Measurements from ENCODE around the gene PLEKHA5. TPM values are rescaled to one million over a fixed set of nuclear protein-coding genes. Genes with fewer than 3 reads are reported as not detected.
"Not testable (repeated sequence)": the region's sequence is repeated elsewhere in the genome, so short reads cannot be mapped to it uniquely, and the experiment has no call there.

Gene PLEKHA5
- polyA plus RNA-seq, 1 donor (not counting 4 experiments of a cell fraction or from before 2014, with no cell fraction given) = 21.7 TPM

DNA sequence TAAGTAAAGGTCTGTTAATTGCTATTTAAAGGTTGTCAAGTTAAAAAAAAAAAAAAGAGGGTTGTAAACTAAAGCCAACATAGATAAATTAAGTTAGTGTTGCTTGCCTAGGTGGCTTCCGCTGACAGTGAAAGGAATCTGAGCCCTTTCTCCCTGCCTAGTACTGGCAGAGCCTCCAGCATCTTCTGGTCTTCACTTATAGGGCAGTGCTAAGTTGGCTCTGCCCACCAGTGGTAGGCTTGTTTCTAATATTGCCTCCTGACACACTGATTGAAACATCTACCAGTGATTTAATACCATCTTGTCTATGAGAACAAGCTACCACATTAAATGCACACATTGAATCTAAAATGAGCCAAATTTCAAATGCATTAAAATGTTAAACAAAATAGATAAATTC lies 39.7 kb downstream of the PLEKHA5 start:
- Histone ChIP-seq H3K4me2 (ENCODE audit: control insufficient read depth, extremely low read depth, insufficient read depth, low read depth, low read length) (no peak overlapping the region), H3K9me3 (ENCODE audit: control insufficient read depth, low read depth, low read length) (no peaks in the 10 kb centered on the region), H3K9me1 (ENCODE audit: control insufficient read depth, extremely low read depth, insufficient read depth, low read length) (no peaks in the 10 kb centered on the region), H3K79me2 (ENCODE audit: control insufficient read depth, insufficient read depth, low read length) (peaks cover 69% of the 10 kb centered on the region), H3K27ac (ENCODE audit: control insufficient read depth, insufficient read depth, low read length) (no peak overlapping the region), H3K36me3 (ENCODE audit: control insufficient read depth in 2 of 2, extremely low read depth in 1 of 2, insufficient read depth in 2 of 2, low read length in 2 of 2) (no peaks in the 10 kb centered on the region), H4K20me1 (ENCODE audit: control insufficient read depth, extremely low read depth, insufficient read depth, low read length) (no peaks in the 10 kb centered on the region), H3K27me3 (ENCODE audit: control insufficient read depth, extremely low read depth, insufficient read depth, low read length) (no peaks in the 10 kb centered on the region), H3K4me3 (ENCODE audit: control insufficient read depth in 2 of 3, extremely low read depth in 1 of 3, insufficient read depth in 2 of 3, low read depth in 1 of 3, low read length in 3 of 3) (no peak overlapping the region), H3K4me1 (ENCODE audit: control insufficient read depth, extremely low read depth, insufficient read depth, low read length) (peaks cover 16% of the 10 kb centered on the region), H3K9ac (ENCODE audit: control insufficient read depth, extremely low read depth, insufficient read depth, low read length) (no peak overlapping the region), H2AFZ (ENCODE audit: control insufficient read depth, low read length) (no peak overlapping the region)
- DNase-seq (ENCODE audit: low read depth, low spot score) (no peak), FAIRE-seq (no peak)
- dilution Hi-C loops (cut with MboI; ENCODE audit: extremely low pct_ligation_motif_present, low sequenced_read_pairs) = no loop called here
- no peak for TF ChIP-seq EZH2 (IDR thresholded peaks at IDR 0.05; ENCODE audit: low read length)
- TF ChIP-seq, protein P1, sequence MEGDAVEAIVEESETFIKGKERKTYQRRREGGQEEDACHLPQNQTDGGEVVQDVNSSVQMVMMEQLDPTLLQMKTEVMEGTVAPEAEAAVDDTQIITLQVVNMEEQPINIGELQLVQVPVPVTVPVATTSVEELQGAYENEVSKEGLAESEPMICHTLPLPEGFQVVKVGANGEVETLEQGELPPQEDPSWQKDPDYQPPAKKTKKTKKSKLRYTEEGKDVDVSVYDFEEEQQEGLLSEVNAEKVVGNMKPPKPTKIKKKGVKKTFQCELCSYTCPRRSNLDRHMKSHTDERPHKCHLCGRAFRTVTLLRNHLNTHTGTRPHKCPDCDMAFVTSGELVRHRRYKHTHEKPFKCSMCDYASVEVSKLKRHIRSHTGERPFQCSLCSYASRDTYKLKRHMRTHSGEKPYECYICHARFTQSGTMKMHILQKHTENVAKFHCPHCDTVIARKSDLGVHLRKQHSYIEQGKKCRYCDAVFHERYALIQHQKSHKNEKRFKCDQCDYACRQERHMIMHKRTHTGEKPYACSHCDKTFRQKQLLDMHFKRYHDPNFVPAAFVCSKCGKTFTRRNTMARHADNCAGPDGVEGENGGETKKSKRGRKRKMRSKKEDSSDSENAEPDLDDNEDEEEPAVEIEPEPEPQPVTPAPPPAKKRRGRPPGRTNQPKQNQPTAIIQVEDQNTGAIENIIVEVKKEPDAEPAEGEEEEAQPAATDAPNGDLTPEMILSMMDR (optimal IDR thresholded peaks at IDR 0.05 in 1 of 3, IDR thresholded peaks at IDR 0.05 in 1 of 3, conservative IDR thresholded peaks at IDR 0.05 in 1 of 3; ENCODE audit: extremely low read depth in 1 of 3, insufficient read depth in 2 of 3, low read length in 3 of 3) = no peak

DNA sequence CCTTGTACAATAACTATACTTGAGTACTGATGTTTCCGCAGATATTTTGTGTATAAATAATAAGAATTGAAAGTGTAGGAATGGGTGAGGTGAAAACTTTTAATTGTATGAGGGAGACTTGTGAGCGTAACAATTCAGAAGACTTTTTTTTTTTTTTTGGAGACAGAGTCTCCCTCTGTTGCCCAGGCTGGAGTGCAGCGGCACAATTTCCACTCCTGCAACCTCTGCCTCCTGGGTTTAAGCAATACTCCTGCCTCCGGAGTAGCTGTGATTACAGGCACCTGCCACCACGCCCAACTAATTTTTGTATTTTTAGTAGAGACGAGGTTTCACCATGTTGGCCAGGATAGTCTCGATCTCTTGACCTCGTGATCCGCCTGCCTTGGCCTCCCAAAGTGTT lies 40.8 kb downstream of the PLEKHA5 start:
- H3K79me2 ChIP-seq (ENCODE audit: control insufficient read depth, insufficient read depth, low read length) = peaks cover 71% of the 10 kb centered on the region
- H3K4me3 ChIP-seq (ENCODE audit: control insufficient read depth in 2 of 3, extremely low read depth in 1 of 3, insufficient read depth in 2 of 3, low read depth in 1 of 3, low read length in 3 of 3); H3K9me3 ChIP-seq (ENCODE audit: control insufficient read depth, low read depth, low read length); dilution Hi-C loops (cut with MboI; ENCODE audit: extremely low pct_ligation_motif_present, low sequenced_read_pairs); H3K4me2 ChIP-seq (ENCODE audit: control insufficient read depth, extremely low read depth, insufficient read depth, low read depth, low read length); H3K27ac ChIP-seq (ENCODE audit: control insufficient read depth, insufficient read depth, low read length); H4K20me1 ChIP-seq (ENCODE audit: control insufficient read depth, extremely low read depth, insufficient read depth, low read length); DNase-seq (ENCODE audit: low read depth, low spot score); FAIRE-seq; H2AFZ ChIP-seq (ENCODE audit: control insufficient read depth, low read length); H3K36me3 ChIP-seq (ENCODE audit: control insufficient read depth in 2 of 2, extremely low read depth in 1 of 2, insufficient read depth in 2 of 2, low read length in 2 of 2); H3K9me1 ChIP-seq (ENCODE audit: control insufficient read depth, extremely low read depth, insufficient read depth, low read length); H3K9ac ChIP-seq (ENCODE audit: control insufficient read depth, extremely low read depth, insufficient read depth, low read length); H3K27me3 ChIP-seq (ENCODE audit: control insufficient read depth, extremely low read depth, insufficient read depth, low read length): not testable (repeated sequence)
- peaks cover 12% of the 10 kb centered on the region for H3K4me1 ChIP-seq (ENCODE audit: control insufficient read depth, extremely low read depth, insufficient read depth, low read length)

DNA sequence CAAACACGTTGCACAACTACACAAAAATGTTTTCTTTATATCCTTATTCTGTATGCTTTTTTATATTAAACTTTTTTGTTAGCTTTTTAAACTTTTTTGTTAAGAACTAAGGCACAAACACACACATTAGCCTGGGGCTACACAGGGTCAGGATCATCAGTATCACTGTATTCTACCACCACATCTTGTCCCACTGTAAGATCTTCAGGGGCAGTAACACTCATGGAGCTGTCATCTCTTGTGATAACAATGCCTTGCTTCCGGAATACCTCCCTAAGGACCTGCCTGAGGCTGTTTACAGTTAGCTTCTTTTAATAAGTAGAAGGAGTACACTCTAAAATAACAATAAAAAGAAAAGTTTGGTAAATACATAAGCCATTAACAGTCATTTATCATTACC lies 42.2 kb downstream of the PLEKHA5 start:
- DNase-seq (ENCODE audit: low read depth, low spot score) = no peak
- no peak overlapping the region for H2AFZ ChIP-seq (ENCODE audit: control insufficient read depth, low read length)

More for the DNA sequence above, 42.2 kb downstream of the PLEKHA5 start:
- no peaks in the 10 kb centered on the region for H3K9me3 ChIP-seq (ENCODE audit: control insufficient read depth, low read depth, low read length)
- H3K4me2 ChIP-seq (ENCODE audit: control insufficient read depth, extremely low read depth, insufficient read depth, low read depth, low read length) = no peak overlapping the region
- H3K27ac ChIP-seq (ENCODE audit: control insufficient read depth, insufficient read depth, low read length) = no peak overlapping the region
- H3K36me3 ChIP-seq (ENCODE audit: control insufficient read depth in 2 of 2, extremely low read depth in 1 of 2, insufficient read depth in 2 of 2, low read length in 2 of 2) = no peaks in the 10 kb centered on the region
- no peak for TF ChIP-seq EZH2 (IDR thresholded peaks at IDR 0.05; ENCODE audit: low read length)
- TF ChIP-seq, protein P1 (optimal IDR thresholded peaks at IDR 0.05 in 1 of 3, IDR thresholded peaks at IDR 0.05 in 1 of 3, conservative IDR thresholded peaks at IDR 0.05 in 1 of 3; ENCODE audit: extremely low read depth in 1 of 3, insufficient read depth in 2 of 3, low read length in 3 of 3) = no peak
- H3K79me2 ChIP-seq (ENCODE audit: control insufficient read depth, insufficient read depth, low read length) = peaks cover 64% of the 10 kb centered on the region
- H3K4me3 ChIP-seq (ENCODE audit: control insufficient read depth in 2 of 3, extremely low read depth in 1 of 3, insufficient read depth in 2 of 3, low read depth in 1 of 3, low read length in 3 of 3) = no peak overlapping the region
- H3K9me1 ChIP-seq (ENCODE audit: control insufficient read depth, extremely low read depth, insufficient read depth, low read length) = no peaks in the 10 kb centered on the region
- H3K4me1 ChIP-seq (ENCODE audit: control insufficient read depth, extremely low read depth, insufficient read depth, low read length) = no peaks in the 10 kb centered on the region
- H4K20me1 ChIP-seq (ENCODE audit: control insufficient read depth, extremely low read depth, insufficient read depth, low read length) = no peaks in the 10 kb centered on the region
- no peaks in the 10 kb centered on the region for H3K27me3 ChIP-seq (ENCODE audit: control insufficient read depth, extremely low read depth, insufficient read depth, low read length)
- dilution Hi-C loops (cut with MboI; ENCODE audit: extremely low pct_ligation_motif_present, low sequenced_read_pairs) = no loop called here
- no peak overlapping the region for H3K9ac ChIP-seq (ENCODE audit: control insufficient read depth, extremely low read depth, insufficient read depth, low read length)
- FAIRE-seq = no peak

All from keratinocyte (primary cell).